AG04449 (cell line): ENCODE measurements around the gene ZBTB49.

Experiments
- CTCF ChIA-PET: fragments of 350-600 bp; formaldehyde crosslinking; extraction: SDS; loops from one replicate; lab custom pipeline; 2021; ENCODE audit warnings: antibody characterized with exemption; lab: Yijun Ruan, JAX
- POLR2A ChIA-PET: fragments of 400-600, 350-600 bp; formaldehyde crosslinking; extraction: SDS; loops from one replicate; lab custom pipeline; 2020; ENCODE audit warnings: antibody characterized with exemption, inconsistent platforms; lab: Yijun Ruan, JAX
- DNase-seq: peaks from one replicate; pipeline ENCODE4 v3.0.0-alpha.2; 2010; ENCODE audit warnings: low read depth, low spot score
- H3K4me3 ChIP-seq: 2 replicates; pipeline ENCODE4 v1.5.1; 2011; ENCODE audit warnings: low read depth, mild to moderate bottlenecking, control low read depth, low read length
- CTCF ChIP-seq: IDR thresholded peaks from one replicate; pipeline ENCODE4 v1.5.1; 2011; ENCODE audit warnings: mild to moderate bottlenecking, moderate library complexity, low read length, control low read depth, inconsistent platforms; ENCODE audit not compliant: insufficient read depth; ENCODE audit errors: missing control alignments

ZBTB49 gene

GRCh38 chr4:4270529-4270928, 19.5 kb upstream of the ZBTB49 start:
- TF ChIP-seq CTCF = no peak
- CTCF ChIA-PET = interaction anchor here (1.3 to 1.5 kb wide), 2 partner anchors 11 to 161 kb away, joined by 3 to 5 read pairs; no protein-coding TSS in a partner anchor
- DNase-seq = no peak
- POLR2A ChIA-PET = no interaction called here
- H3K4me3 ChIP-seq = no peak overlapping the region

- POLR2A ChIA-PET = no interaction called here
- H3K4me3 ChIP-seq = no peak overlapping the region
- no peak for DNase-seq
- no peak for TF ChIP-seq CTCF
- CTCF ChIA-PET = interaction anchor here (0.9 kb wide), 1 partner anchor 12 kb away, joined by 5 read pairs; no protein-coding TSS in a partner anchor
Observed at GRCh38 chr4:4271912-4272311, 18.1 kb upstream of the ZBTB49 start.

- ChIA-PET CTCF (interaction anchor here (0.6 to 2.5 kb wide), 3 partner anchors 14 to 157 kb away, joined by 3 to 10 read pairs (median 3); no protein-coding TSS in a partner anchor), POLR2A (no interaction called here)
- no peak overlapping the region for H3K4me3 ChIP-seq
- DNase-seq = no peak
- TF ChIP-seq CTCF = no peak
Observed at GRCh38 chr4:4274226-4274625, 15.8 kb upstream of the ZBTB49 start.

- ChIA-PET POLR2A (no interaction called here), CTCF (interaction anchor here (0.7 kb wide), 1 partner anchor 26 kb away, joined by 5 read pairs; no protein-coding TSS in a partner anchor)
- no peak for TF ChIP-seq CTCF
- H3K4me3 ChIP-seq = no peak overlapping the region
- DNase-seq = no peak
Observed at GRCh38 chr4:4277531-4277930, 12.5 kb upstream of the ZBTB49 start.

GRCh38 chr4:4281787-4282186, 8.3 kb upstream of the ZBTB49 start:
- CTCF ChIA-PET = interaction anchor here (1.2 to 1.4 kb wide), 2 partner anchors 8 to 22 kb away, joined by 3 to 4 read pairs; partner anchors contain the start of genes LYAR and ZBTB49
- TF ChIP-seq CTCF = no peak
- DNase-seq = no peak
- no peak overlapping the region for H3K4me3 ChIP-seq
- POLR2A ChIA-PET = interaction anchor here (1.6 kb wide), 1 partner anchor 16 kb away, joined by 3 read pairs; no protein-coding TSS in a partner anchor

GRCh38 chr4:4284827-4285618, 5.0 kb upstream of the ZBTB49 start:
- ChIA-PET POLR2A (interaction anchor here (0.9 kb wide), 1 partner anchor 37 kb away, joined by 4 read pairs; the partner anchor contains the start of gene TMEM128), CTCF (interaction anchor here (0.7 to 1.8 kb wide), 3 partner anchors 25 to 235 kb away, joined by 4 to 5 read pairs (median 4); no protein-coding TSS in a partner anchor)
- TF ChIP-seq CTCF = no peak
- no peak for DNase-seq
- H3K4me3 ChIP-seq = no peak overlapping the region
